ENCODE measurements around the gene MAP7.
"Not testable (repeated sequence)": the region's sequence is repeated elsewhere in the genome, so short reads cannot be mapped to it uniquely, and the experiment has no call there.

Gene MAP7

GRCh38 chr6:136401236-136401635 is 149.0 kb downstream of the MAP7 start:
- not testable (repeated sequence) for H3K27ac ChIP-seq (replicated peaks; ENCODE audit: low read length); H3K4me1 ChIP-seq (ENCODE audit: control insufficient read depth in 2 of 2, insufficient read depth in 1 of 2, low read depth in 1 of 2, low read length in 2 of 2); H3K79me1 ChIP-seq (ENCODE audit: low read depth, low read length); H3K18ac ChIP-seq (ENCODE audit: low read length); H2BK12ac ChIP-seq (ENCODE audit: low read length); H3K4me3 ChIP-seq (ENCODE audit: low read length in 2 of 2); H2BK5ac ChIP-seq (ENCODE audit: low read length); DNase-seq (ENCODE audit: low spot score); H3K4ac ChIP-seq (ENCODE audit: low read length); H2AK5ac ChIP-seq (ENCODE audit: low read depth, low read length); H4K8ac ChIP-seq (ENCODE audit: low read depth, low read length); H3K9me3 ChIP-seq (replicated peaks in 1 of 2; ENCODE audit: control insufficient read depth in 2 of 2, insufficient read depth in 1 of 2, low read depth in 1 of 2, low read length in 2 of 2); H3K14ac ChIP-seq (ENCODE audit: low read length); H2BK120ac ChIP-seq (ENCODE audit: low read depth, low read length); H4K91ac ChIP-seq (ENCODE audit: low read depth, low read length, poor library complexity); H3K27me3 ChIP-seq (ENCODE audit: control insufficient read depth in 3 of 3, insufficient read depth in 3 of 3, low read depth in 1 of 3, low read length in 3 of 3); H2AFZ ChIP-seq (ENCODE audit: low read length); H3K23ac ChIP-seq (ENCODE audit: low read depth, low read length, poor library complexity); H2BK15ac ChIP-seq (ENCODE audit: low read length); H3K4me2 ChIP-seq (ENCODE audit: insufficient read depth, low read length, poor library complexity, severe bottlenecking); H3K36me3 ChIP-seq (replicated peaks in 1 of 2; ENCODE audit: control insufficient read depth in 2 of 2, insufficient read depth in 2 of 2, low read length in 2 of 2); H3K9ac ChIP-seq (ENCODE audit: low read depth, low read length, poor library complexity)
- no CpG with 5 or more reads among the region's 4 CpGs for WGBS, 2 donors (ENCODE audit: extremely low coverage in 2 of 2, insufficient read length in 2 of 2, insufficient replicate concordance in 1 of 2)

- Histone ChIP-seq H3K18ac (ENCODE audit: low read length) (no peak overlapping the region), H2AFZ (ENCODE audit: low read length) (no peak overlapping the region), H3K4me2 (ENCODE audit: insufficient read depth, low read length, poor library complexity, severe bottlenecking) (no peak overlapping the region), H3K36me3 (replicated peaks in 1 of 2; ENCODE audit: control insufficient read depth in 2 of 2, insufficient read depth in 2 of 2, low read length in 2 of 2) (no peaks in the 10 kb centered on the region), H3K23ac (ENCODE audit: low read depth, low read length, poor library complexity) (no peak overlapping the region), H3K4me3 (ENCODE audit: low read length in 2 of 2) (no peak overlapping the region), H4K91ac (ENCODE audit: low read depth, low read length, poor library complexity) (no peak overlapping the region), H3K4me1 (ENCODE audit: control insufficient read depth in 2 of 2, insufficient read depth in 1 of 2, low read depth in 1 of 2, low read length in 2 of 2) (no peaks in the 10 kb centered on the region), H3K27me3 (ENCODE audit: control insufficient read depth in 3 of 3, insufficient read depth in 3 of 3, low read depth in 1 of 3, low read length in 3 of 3) (no peaks in the 10 kb centered on the region), H3K14ac (ENCODE audit: low read length) (no peak overlapping the region), H2BK12ac (ENCODE audit: low read length) (no peak overlapping the region), H3K9ac (ENCODE audit: low read depth, low read length, poor library complexity) (no peak overlapping the region), H3K9me3 (replicated peaks in 1 of 2; ENCODE audit: control insufficient read depth in 2 of 2, insufficient read depth in 1 of 2, low read depth in 1 of 2, low read length in 2 of 2) (peaks cover 0 to 2% of the 10 kb centered on the region in 2 donors), H3K27ac (replicated peaks; ENCODE audit: low read length) (no peak overlapping the region), H3K4ac (ENCODE audit: low read length) (no peak overlapping the region), H2BK120ac (ENCODE audit: low read depth, low read length) (no peak overlapping the region), H2BK15ac (ENCODE audit: low read length) (no peak overlapping the region), H2BK5ac (ENCODE audit: low read length) (no peak overlapping the region), H2AK5ac (ENCODE audit: low read depth, low read length) (no peak overlapping the region), H3K79me1 (ENCODE audit: low read depth, low read length) (no peaks in the 10 kb centered on the region), H4K8ac (ENCODE audit: low read depth, low read length) (no peak overlapping the region)
- no CpG with 5 or more reads among the region's 3 CpGs for WGBS, 2 donors (ENCODE audit: extremely low coverage in 2 of 2, insufficient read length in 2 of 2, insufficient replicate concordance in 1 of 2)
- no peak for DNase-seq (ENCODE audit: low spot score)
These were observed 151.8 kb downstream of the MAP7 start for GRCh38 chr6:136398453-136398852.

- no peak overlapping the region for H4K8ac ChIP-seq (ENCODE audit: low read depth, low read length)
- no peak overlapping the region for H3K18ac ChIP-seq (ENCODE audit: low read length)
- no peaks in the 10 kb centered on the region for H3K27me3 ChIP-seq (ENCODE audit: control insufficient read depth in 3 of 3, insufficient read depth in 3 of 3, low read depth in 1 of 3, low read length in 3 of 3)
- H2BK15ac ChIP-seq (ENCODE audit: low read length) = no peak overlapping the region
- H3K23ac ChIP-seq (ENCODE audit: low read depth, low read length, poor library complexity) = no peak overlapping the region
- H2AK5ac ChIP-seq (ENCODE audit: low read depth, low read length) = no peak overlapping the region
- no CpG with 5 or more reads among the region's 1 CpG for WGBS, 2 donors (ENCODE audit: extremely low coverage in 2 of 2, insufficient read length in 2 of 2, insufficient replicate concordance in 1 of 2)
- no peak overlapping the region for H2AFZ ChIP-seq (ENCODE audit: low read length)
- H3K4me3 ChIP-seq (ENCODE audit: low read length in 2 of 2) = no peak overlapping the region
- no peak overlapping the region for H2BK12ac ChIP-seq (ENCODE audit: low read length)
- no peak overlapping the region for H2BK5ac ChIP-seq (ENCODE audit: low read length)
- H3K4me2 ChIP-seq (ENCODE audit: insufficient read depth, low read length, poor library complexity, severe bottlenecking) = no peak overlapping the region
- no peaks in the 10 kb centered on the region for H3K36me3 ChIP-seq (replicated peaks in 1 of 2; ENCODE audit: control insufficient read depth in 2 of 2, insufficient read depth in 2 of 2, low read length in 2 of 2)
- H3K14ac ChIP-seq (ENCODE audit: low read length) = no peak overlapping the region
- H3K9ac ChIP-seq (ENCODE audit: low read depth, low read length, poor library complexity) = no peak overlapping the region
- no peak for DNase-seq (ENCODE audit: low spot score)
- H3K4me1 ChIP-seq (ENCODE audit: control insufficient read depth in 2 of 2, insufficient read depth in 1 of 2, low read depth in 1 of 2, low read length in 2 of 2) = no peaks in the 10 kb centered on the region
- H4K91ac ChIP-seq (ENCODE audit: low read depth, low read length, poor library complexity) = no peak overlapping the region
- H3K79me1 ChIP-seq (ENCODE audit: low read depth, low read length) = no peaks in the 10 kb centered on the region
- H3K4ac ChIP-seq (ENCODE audit: low read length) = no peak overlapping the region
- H3K9me3 ChIP-seq (replicated peaks in 1 of 2; ENCODE audit: control insufficient read depth in 2 of 2, insufficient read depth in 1 of 2, low read depth in 1 of 2, low read length in 2 of 2) = peaks cover 0 to 2% of the 10 kb centered on the region in 2 donors
- no peak overlapping the region for H2BK120ac ChIP-seq (ENCODE audit: low read depth, low read length)
- H3K27ac ChIP-seq (replicated peaks; ENCODE audit: low read length) = no peak overlapping the region
These were observed 153.3 kb downstream of the MAP7 start for GRCh38 chr6:136396908-136397307.

GRCh38 chr6:136390959-136391358 is 159.3 kb downstream of the MAP7 start:
- not testable (repeated sequence) for H2BK15ac ChIP-seq (ENCODE audit: low read length); H3K36me3 ChIP-seq (replicated peaks in 1 of 2; ENCODE audit: control insufficient read depth in 2 of 2, insufficient read depth in 2 of 2, low read length in 2 of 2); DNase-seq (ENCODE audit: low spot score); H4K91ac ChIP-seq (ENCODE audit: low read depth, low read length, poor library complexity); H2BK120ac ChIP-seq (ENCODE audit: low read depth, low read length); H3K14ac ChIP-seq (ENCODE audit: low read length); H2BK5ac ChIP-seq (ENCODE audit: low read length); H2AK5ac ChIP-seq (ENCODE audit: low read depth, low read length); H3K9me3 ChIP-seq (replicated peaks in 1 of 2; ENCODE audit: control insufficient read depth in 2 of 2, insufficient read depth in 1 of 2, low read depth in 1 of 2, low read length in 2 of 2); H3K4me1 ChIP-seq (ENCODE audit: control insufficient read depth in 2 of 2, insufficient read depth in 1 of 2, low read depth in 1 of 2, low read length in 2 of 2); H3K27ac ChIP-seq (replicated peaks; ENCODE audit: low read length); H3K4ac ChIP-seq (ENCODE audit: low read length); H3K23ac ChIP-seq (ENCODE audit: low read depth, low read length, poor library complexity); H3K4me3 ChIP-seq (ENCODE audit: low read length in 2 of 2); H3K18ac ChIP-seq (ENCODE audit: low read length); H4K8ac ChIP-seq (ENCODE audit: low read depth, low read length); H3K79me1 ChIP-seq (ENCODE audit: low read depth, low read length); H2AFZ ChIP-seq (ENCODE audit: low read length); H3K27me3 ChIP-seq (ENCODE audit: control insufficient read depth in 3 of 3, insufficient read depth in 3 of 3, low read depth in 1 of 3, low read length in 3 of 3); H3K4me2 ChIP-seq (ENCODE audit: insufficient read depth, low read length, poor library complexity, severe bottlenecking); H2BK12ac ChIP-seq (ENCODE audit: low read length); H3K9ac ChIP-seq (ENCODE audit: low read depth, low read length, poor library complexity)
- WGBS, 2 donors (ENCODE audit: extremely low coverage in 2 of 2, insufficient read length in 2 of 2, insufficient replicate concordance in 1 of 2) = no CpG with 5 or more reads among the region's 2 CpGs
